ENCODE measurements around the gene PLOD2. TPM values are rescaled to one million over a fixed set of nuclear protein-coding genes. Genes with fewer than 3 reads are reported as not detected.

The PLOD2 gene
- total and polyA plus RNA-seq, 2 donors, result 24.0 to 114 TPM

DNA sequence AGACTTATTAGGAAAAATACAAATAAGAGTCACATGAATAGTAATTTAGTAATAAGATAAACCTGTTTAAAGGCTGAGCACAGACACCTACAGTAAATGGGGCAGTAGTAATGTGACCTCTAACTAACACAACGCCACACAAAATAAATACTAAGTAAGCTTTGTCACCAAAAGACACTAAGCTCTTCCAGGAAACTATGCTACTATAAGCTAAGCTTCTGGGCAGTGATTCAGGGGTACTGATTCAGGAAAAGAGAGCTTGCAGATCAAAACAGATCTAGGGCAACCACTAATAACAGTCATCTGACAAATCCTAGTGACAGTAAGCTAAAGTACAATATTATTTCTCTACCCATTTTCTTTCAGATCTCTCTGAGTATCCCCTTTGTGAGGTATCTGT lies 68.8 kb downstream of the PLOD2 start:
- 39% methylated on average over 1 of the region's 1 CpG for WGBS
- H3K4me1 ChIP-seq (ENCODE audit: insufficient read depth), result no peaks in the 10 kb centered on the region
- H3K27ac ChIP-seq (ENCODE audit: low read depth), result no peak overlapping the region
- no peak for DNase-seq (ENCODE audit: extremely low spot score)
- H3K4me3 ChIP-seq (ENCODE audit: low read depth, low read length), result no peak overlapping the region
- H3K36me3 ChIP-seq (ENCODE audit: insufficient read depth), result no peaks in the 10 kb centered on the region

- Histone ChIP-seq H3K4me1 (ENCODE audit: insufficient read depth) (no peaks in the 10 kb centered on the region), H3K4me3 (ENCODE audit: low read depth, low read length) (no peak overlapping the region)
- no peak for DNase-seq (ENCODE audit: extremely low spot score)
Observed at GRCh38 chr3:146091397-146091796, 69.6 kb downstream of the PLOD2 start.

GRCh38 chr3:146090521-146090920 lies 70.5 kb downstream of the PLOD2 start:
- WGBS, result 28% methylated on average over 2 of the region's 2 CpGs
- DNase-seq (ENCODE audit: extremely low spot score), result no peak
- no peaks in the 10 kb centered on the region for H3K36me3 ChIP-seq (ENCODE audit: insufficient read depth)
- no peak overlapping the region for H3K4me3 ChIP-seq (ENCODE audit: low read depth, low read length)
- H3K4me1 ChIP-seq (ENCODE audit: insufficient read depth), result no peaks in the 10 kb centered on the region
- H3K27ac ChIP-seq (ENCODE audit: low read depth), result no peak overlapping the region

More at GRCh38 chr3:146091397-146091796, 69.6 kb downstream of the PLOD2 start:
- 82% methylated on average over 1 of the region's 1 CpG for WGBS
- Histone ChIP-seq H3K36me3 (ENCODE audit: insufficient read depth) (no peaks in the 10 kb centered on the region), H3K27ac (ENCODE audit: low read depth) (no peak overlapping the region)

DNA sequence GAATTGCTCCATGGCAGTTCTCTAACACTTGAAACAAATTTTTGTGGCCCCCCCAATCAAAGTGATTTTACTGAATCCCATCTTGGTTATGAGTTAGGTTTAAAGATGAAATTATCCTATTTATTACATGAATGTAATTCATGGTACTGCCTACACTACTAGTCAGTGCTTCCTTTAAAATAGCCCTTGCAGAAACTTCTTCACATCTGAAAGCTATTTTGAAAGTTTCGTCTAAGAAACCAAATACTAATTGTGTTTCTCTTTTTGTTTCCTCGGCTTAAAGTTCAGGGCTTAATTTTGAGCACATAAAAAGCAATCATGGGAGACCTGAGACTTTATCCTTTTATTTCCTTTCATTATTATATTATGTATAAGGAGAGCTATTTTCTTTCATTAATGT lies 72.1 kb downstream of the PLOD2 start:
- DNase-seq (ENCODE audit: extremely low spot score), result no peak
- Histone ChIP-seq H3K36me3 (ENCODE audit: insufficient read depth) (no peaks in the 10 kb centered on the region), H3K4me3 (ENCODE audit: low read depth, low read length) (no peak overlapping the region), H3K4me1 (ENCODE audit: insufficient read depth) (no peaks in the 10 kb centered on the region), H3K27ac (ENCODE audit: low read depth) (no peak overlapping the region)
- WGBS, result 81% methylated on average over 2 of the region's 2 CpGs

DNA sequence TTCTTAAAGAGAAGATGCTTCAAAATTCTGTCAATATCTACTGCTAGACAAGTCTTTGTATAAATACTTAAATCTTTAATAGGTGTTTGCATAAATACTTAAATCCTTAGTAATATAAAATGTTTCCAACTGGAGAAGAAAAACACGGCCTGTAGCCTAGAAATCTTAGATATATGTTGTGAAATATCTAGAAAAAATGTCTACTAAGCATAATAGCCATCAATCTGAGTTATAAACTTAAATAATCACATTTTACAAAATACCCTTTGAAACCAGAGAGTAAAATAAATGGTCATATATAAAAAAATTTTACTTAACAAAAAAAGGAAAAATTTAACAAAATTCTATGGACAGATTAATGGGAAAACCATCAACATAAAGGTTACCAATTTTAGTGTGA lies 73.9 kb downstream of the PLOD2 start:
- DNase-seq (ENCODE audit: extremely low spot score), result no peak
- 87% methylated on average over 1 of the region's 1 CpG for WGBS
- no peak overlapping the region for H3K4me3 ChIP-seq (ENCODE audit: low read depth, low read length)
- H3K27ac ChIP-seq (ENCODE audit: low read depth), result no peak overlapping the region
- no peaks in the 10 kb centered on the region for H3K4me1 ChIP-seq (ENCODE audit: insufficient read depth)
- H3K36me3 ChIP-seq (ENCODE audit: insufficient read depth), result no peaks in the 10 kb centered on the region

DNA sequence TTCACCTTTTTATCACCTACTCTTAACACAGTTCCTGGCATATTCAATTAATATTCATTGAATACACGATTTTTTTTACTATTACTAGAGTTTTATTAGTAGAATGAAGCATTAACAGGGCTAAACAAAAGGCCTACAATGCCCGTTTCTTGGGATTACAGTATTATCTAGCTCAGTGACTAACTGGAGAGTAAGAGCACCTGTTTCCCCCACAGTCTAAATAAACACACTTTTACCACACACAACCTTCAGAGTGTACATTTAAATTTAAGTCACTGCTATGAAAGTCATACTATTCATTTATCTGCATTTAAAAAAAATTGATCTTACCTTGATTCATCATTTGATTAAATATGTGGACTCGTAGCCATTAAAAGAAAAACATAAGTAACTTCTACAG lies 74.8 kb downstream of the PLOD2 start:
- H3K27ac ChIP-seq (ENCODE audit: low read depth), result no peak overlapping the region
- no peak overlapping the region for H3K4me3 ChIP-seq (ENCODE audit: low read depth, low read length)
- WGBS, result 61% methylated on average over 3 of the region's 3 CpGs
- H3K36me3 ChIP-seq (ENCODE audit: insufficient read depth), result no peaks in the 10 kb centered on the region
- no peak for DNase-seq (ENCODE audit: extremely low spot score)
- H3K4me1 ChIP-seq (ENCODE audit: insufficient read depth), result no peaks in the 10 kb centered on the region

- WGBS, result 79% methylated on average over 2 of the region's 2 CpGs
- no peak overlapping the region for H3K27ac ChIP-seq (ENCODE audit: low read depth)
- H3K4me3 ChIP-seq (ENCODE audit: low read depth, low read length), result no peak overlapping the region
- no peaks in the 10 kb centered on the region for H3K36me3 ChIP-seq (ENCODE audit: insufficient read depth)
- DNase-seq (ENCODE audit: extremely low spot score), result no peak
- H3K4me1 ChIP-seq (ENCODE audit: insufficient read depth), result no peaks in the 10 kb centered on the region
Observed at GRCh38 chr3:146085678-146086077, 75.3 kb downstream of the PLOD2 start.

GRCh38 chr3:146080578-146080977 lies 80.4 kb downstream of the PLOD2 start:
- DNase-seq (ENCODE audit: extremely low spot score), result no peak
- no peak overlapping the region for H3K4me3 ChIP-seq (ENCODE audit: low read depth, low read length)
- H3K36me3 ChIP-seq (ENCODE audit: insufficient read depth), result no peaks in the 10 kb centered on the region
- WGBS, result 59% methylated on average over 2 of the region's 2 CpGs
- H3K27ac ChIP-seq (ENCODE audit: low read depth), result no peak overlapping the region
- H3K4me1 ChIP-seq (ENCODE audit: insufficient read depth), result no peaks in the 10 kb centered on the region

DNA sequence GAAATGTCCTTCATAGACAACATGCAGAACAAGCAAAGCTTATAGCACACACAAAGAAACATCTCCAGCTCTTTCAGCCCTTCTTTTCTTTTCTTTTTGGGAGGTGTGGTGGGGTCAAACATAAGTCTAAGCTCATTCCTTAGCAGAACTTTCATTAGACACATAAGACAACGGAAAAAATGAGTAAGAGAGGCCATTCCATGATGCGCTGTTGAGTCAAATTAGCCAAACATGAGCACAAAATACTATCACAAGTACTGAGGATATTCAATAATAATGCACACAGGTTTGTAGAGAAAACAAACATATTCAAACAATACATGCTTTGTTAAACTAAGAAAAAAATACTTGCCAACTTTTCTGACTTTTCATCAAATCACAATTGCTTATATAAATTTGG lies 83.0 kb downstream of the PLOD2 start:
- H3K36me3 ChIP-seq (ENCODE audit: insufficient read depth), result no peaks in the 10 kb centered on the region
- H3K4me3 ChIP-seq (ENCODE audit: low read depth, low read length), result no peak overlapping the region
- DNase-seq (ENCODE audit: extremely low spot score), result no peak
- H3K27ac ChIP-seq (ENCODE audit: low read depth), result no peak overlapping the region
- 95% methylated on average over 2 of the region's 2 CpGs for WGBS
- H3K4me1 ChIP-seq (ENCODE audit: insufficient read depth), result no peaks in the 10 kb centered on the region

- Histone ChIP-seq H3K4me3 (ENCODE audit: low read depth, low read length) (no peak overlapping the region), H3K4me1 (ENCODE audit: insufficient read depth) (no peaks in the 10 kb centered on the region), H3K36me3 (ENCODE audit: insufficient read depth) (no peaks in the 10 kb centered on the region), H3K27ac (ENCODE audit: low read depth) (no peak overlapping the region)
- WGBS, result 74% methylated on average over 1 of the region's 1 CpG
- DNase-seq (ENCODE audit: extremely low spot score), result no peak
Observed at GRCh38 chr3:146077181-146077580, 83.8 kb downstream of the PLOD2 start.

DNA sequence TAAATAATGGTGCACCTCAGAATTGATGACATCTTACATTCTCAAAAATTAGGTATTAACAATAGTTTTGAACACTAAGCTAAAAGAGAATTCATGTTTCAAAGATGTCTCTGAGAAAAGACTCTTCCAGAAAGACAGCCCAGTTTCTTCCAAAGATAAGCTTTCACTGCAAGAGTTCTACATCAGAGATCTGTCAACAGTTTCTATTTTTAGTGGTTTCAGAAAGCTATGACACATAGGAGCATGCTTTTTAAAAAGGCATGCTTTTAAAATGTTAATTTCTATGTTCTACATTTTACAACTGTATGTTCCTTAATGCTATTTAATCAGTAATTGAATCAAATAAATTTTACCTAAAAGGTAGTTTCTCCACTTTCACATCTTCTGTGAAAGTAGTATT lies 88.2 kb downstream of the PLOD2 start:
- Histone ChIP-seq H3K4me1 (ENCODE audit: insufficient read depth) (no peaks in the 10 kb centered on the region), H3K4me3 (ENCODE audit: low read depth, low read length) (no peak overlapping the region), H3K27ac (ENCODE audit: low read depth) (no peak overlapping the region), H3K36me3 (ENCODE audit: insufficient read depth) (no peaks in the 10 kb centered on the region)
- no peak for DNase-seq (ENCODE audit: extremely low spot score)

- Histone ChIP-seq H3K4me3 (ENCODE audit: low read depth, low read length) (no peak overlapping the region), H3K27ac (ENCODE audit: low read depth) (no peak overlapping the region), H3K4me1 (ENCODE audit: insufficient read depth) (no peaks in the 10 kb centered on the region), H3K36me3 (ENCODE audit: insufficient read depth) (no peaks in the 10 kb centered on the region)
- WGBS, result 74% methylated on average over 3 of the region's 3 CpGs
- no peak for DNase-seq (ENCODE audit: extremely low spot score)
Observed at GRCh38 chr3:146072061-146072460, 88.9 kb downstream of the PLOD2 start.

- 77% methylated on average over 2 of the region's 2 CpGs for WGBS
Observed at GRCh38 chr3:146071632-146072031, 89.4 kb downstream of the PLOD2 start.

GRCh38 chr3:146067048-146067447 lies 93.9 kb downstream of the PLOD2 start:
- Histone ChIP-seq H3K36me3 (ENCODE audit: insufficient read depth) (no peaks in the 10 kb centered on the region), H3K4me3 (ENCODE audit: low read depth, low read length) (no peak overlapping the region), H3K4me1 (ENCODE audit: insufficient read depth) (no peaks in the 10 kb centered on the region), H3K27ac (ENCODE audit: low read depth) (no peak overlapping the region)
- DNase-seq (ENCODE audit: extremely low spot score), result no peak
- 92% methylated on average over 3 of the region's 3 CpGs for WGBS

More at GRCh38 chr3:146071632-146072031, 89.4 kb downstream of the PLOD2 start:
- DNase-seq (ENCODE audit: extremely low spot score), result no peak
- Histone ChIP-seq H3K4me3 (ENCODE audit: low read depth, low read length) (no peak overlapping the region), H3K36me3 (ENCODE audit: insufficient read depth) (no peaks in the 10 kb centered on the region), H3K27ac (ENCODE audit: low read depth) (no peak overlapping the region), H3K4me1 (ENCODE audit: insufficient read depth) (no peaks in the 10 kb centered on the region)

GRCh38 chr3:146065573-146066006 lies 95.4 kb downstream of the PLOD2 start:
- WGBS, result 39% methylated on average over 2 of the region's 2 CpGs
- Histone ChIP-seq H3K27ac (ENCODE audit: low read depth) (no peak overlapping the region), H3K4me1 (ENCODE audit: insufficient read depth) (no peaks in the 10 kb centered on the region), H3K4me3 (ENCODE audit: low read depth, low read length) (no peak overlapping the region), H3K36me3 (ENCODE audit: insufficient read depth) (no peaks in the 10 kb centered on the region)
- DNase-seq (ENCODE audit: extremely low spot score), result peak; percentile 47
